GM12872 (cell line): Measurements from ENCODE around the gene PTPRN2.

Experiments used
- CTCF ChIP-seq: IDR thresholded peaks from 3 replicates; pipeline ENCODE4 v1.5.1; 2011; ENCODE audit warnings: low read depth, mild to moderate bottlenecking, low read length, moderate library complexity; ENCODE audit not compliant: insufficient read depth

The PTPRN2 gene

GRCh38 chr7:158587162-158588084 lies at the start of gene PTPRN2:
Gene PTPRN2, minus strand, starts transcription at chr7:158587823.
- TF ChIP-seq CTCF, result no peak

- no peak for TF ChIP-seq CTCF
Observed at GRCh38 chr7:158633055-158633956, 45.7 kb upstream of the PTPRN2 start.

- TF ChIP-seq CTCF, result no peak
Observed at GRCh38 chr7:158631574-158632195, 44.1 kb upstream of the PTPRN2 start.

- TF ChIP-seq CTCF, result no peak
Observed at GRCh38 chr7:158623241-158623640, 35.6 kb upstream of the PTPRN2 start.

GRCh38 chr7:158620839-158621441 lies 33.3 kb upstream of the PTPRN2 start:
- TF ChIP-seq CTCF, result no peak

- no peak for TF ChIP-seq CTCF
Observed at GRCh38 chr7:158620418-158620817, 32.8 kb upstream of the PTPRN2 start.
